ENCODE measurements around the gene TRPM5. TPM values are rescaled to one million over a fixed set of nuclear protein-coding genes. Genes with fewer than 3 reads are reported as not detected.
"Not testable (repeated sequence)": the region's sequence is repeated elsewhere in the genome, so short reads cannot be mapped to it uniquely, and the experiment has no call there.

Gene TRPM5, protein sequence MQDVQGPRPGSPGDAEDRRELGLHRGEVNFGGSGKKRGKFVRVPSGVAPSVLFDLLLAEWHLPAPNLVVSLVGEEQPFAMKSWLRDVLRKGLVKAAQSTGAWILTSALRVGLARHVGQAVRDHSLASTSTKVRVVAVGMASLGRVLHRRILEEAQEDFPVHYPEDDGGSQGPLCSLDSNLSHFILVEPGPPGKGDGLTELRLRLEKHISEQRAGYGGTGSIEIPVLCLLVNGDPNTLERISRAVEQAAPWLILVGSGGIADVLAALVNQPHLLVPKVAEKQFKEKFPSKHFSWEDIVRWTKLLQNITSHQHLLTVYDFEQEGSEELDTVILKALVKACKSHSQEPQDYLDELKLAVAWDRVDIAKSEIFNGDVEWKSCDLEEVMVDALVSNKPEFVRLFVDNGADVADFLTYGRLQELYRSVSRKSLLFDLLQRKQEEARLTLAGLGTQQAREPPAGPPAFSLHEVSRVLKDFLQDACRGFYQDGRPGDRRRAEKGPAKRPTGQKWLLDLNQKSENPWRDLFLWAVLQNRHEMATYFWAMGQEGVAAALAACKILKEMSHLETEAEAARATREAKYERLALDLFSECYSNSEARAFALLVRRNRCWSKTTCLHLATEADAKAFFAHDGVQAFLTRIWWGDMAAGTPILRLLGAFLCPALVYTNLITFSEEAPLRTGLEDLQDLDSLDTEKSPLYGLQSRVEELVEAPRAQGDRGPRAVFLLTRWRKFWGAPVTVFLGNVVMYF (N-terminal part only)
- not detected for total RNA-seq
- long read RNA-seq = 0 reads

DNA sequence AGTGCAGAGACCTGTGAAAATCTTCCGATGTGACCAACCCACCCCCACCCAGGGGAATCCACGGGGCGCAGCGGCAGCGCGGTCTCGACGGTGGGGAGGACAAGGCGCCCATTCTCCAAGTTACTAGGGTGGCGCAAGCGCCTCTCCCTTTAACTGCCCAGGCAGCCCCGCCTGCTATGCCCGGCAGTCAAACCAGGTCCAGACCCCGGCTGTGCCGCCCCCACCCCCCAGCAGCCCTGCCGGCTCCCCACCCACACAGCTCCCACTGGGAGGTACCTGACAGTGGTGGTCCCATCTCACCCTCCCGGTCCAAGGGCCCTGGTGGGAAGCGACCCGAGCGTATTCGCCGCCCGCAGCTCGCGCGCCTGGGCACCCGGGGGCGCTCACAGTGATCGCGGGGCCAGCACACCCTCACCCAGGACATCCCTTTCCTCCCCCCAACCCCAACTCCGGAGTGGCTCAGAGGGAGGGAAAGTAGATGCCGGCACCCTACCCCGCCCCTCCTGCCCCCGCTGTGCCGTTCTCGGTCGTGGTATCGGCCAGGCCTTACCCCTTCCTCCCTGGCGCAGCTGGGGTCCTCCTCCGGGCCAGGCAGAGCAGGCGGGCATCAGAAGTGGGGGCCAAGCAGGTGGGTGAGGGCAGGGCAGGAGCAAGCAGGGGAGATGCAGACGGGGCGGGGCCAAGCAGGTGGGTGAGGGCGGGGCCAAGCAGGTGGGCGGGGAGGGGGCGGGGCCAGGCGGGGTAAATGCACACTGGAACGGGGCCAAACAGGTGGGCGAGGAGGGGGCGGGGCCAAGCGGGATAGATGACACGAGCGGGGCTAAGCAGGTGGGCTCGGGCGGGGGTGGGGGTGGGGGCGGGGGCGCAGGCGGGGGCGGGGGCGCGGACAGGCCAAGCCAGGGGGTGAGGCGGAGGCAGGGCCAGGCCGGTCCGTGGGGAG, at the start of gene TRPM5:
TSS of gene TRPM5 (minus strand) at position 634 of the 940 bp plus-strand sequence. CDS start 21,478 bp downstream, outside the sequence.
- DNase-seq (ENCODE audit: low spot score) = no peak

DNA sequence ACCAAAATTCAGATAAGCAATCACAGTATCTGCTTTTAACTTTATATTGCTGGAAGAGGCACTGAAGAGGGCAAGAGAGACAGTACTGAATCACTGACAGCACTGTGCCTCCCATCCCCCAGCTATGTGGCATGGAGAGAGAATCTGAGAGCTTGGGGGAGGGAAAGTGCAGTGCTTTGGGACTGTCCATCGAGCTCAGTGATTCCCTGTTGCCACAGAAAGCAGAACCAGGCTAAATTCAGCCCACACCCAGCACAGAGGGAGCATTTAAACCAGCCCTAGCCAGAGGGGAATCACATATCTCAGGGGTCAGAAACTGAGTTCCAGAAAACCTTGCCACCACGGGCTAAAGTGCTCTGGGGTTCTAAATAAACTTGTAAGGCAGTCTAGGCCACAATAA, 44.8 kb upstream of the TRPM5 start:
- DNase-seq (ENCODE audit: low spot score) = no peak

DNA sequence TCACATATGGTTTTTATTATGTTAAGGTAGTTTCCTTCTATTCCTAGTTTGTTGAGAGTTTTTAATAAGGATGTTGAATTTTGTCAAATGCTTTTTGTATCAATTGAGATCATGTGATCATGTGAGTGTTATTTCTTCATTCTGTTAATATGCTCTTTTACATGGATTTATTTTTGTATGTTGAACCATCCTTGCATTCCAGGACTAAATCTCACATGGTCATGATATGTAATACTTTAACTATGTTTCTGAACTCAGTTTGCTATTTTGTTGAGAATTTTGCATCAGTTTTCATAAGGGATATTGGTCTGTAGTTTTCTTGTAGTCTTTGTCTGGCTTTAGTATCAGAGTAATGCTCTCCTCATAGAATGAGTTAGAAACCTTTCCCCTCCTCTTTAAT, 43.7 kb upstream of the TRPM5 start:
- DNase-seq (ENCODE audit: low spot score) = no peak

DNA sequence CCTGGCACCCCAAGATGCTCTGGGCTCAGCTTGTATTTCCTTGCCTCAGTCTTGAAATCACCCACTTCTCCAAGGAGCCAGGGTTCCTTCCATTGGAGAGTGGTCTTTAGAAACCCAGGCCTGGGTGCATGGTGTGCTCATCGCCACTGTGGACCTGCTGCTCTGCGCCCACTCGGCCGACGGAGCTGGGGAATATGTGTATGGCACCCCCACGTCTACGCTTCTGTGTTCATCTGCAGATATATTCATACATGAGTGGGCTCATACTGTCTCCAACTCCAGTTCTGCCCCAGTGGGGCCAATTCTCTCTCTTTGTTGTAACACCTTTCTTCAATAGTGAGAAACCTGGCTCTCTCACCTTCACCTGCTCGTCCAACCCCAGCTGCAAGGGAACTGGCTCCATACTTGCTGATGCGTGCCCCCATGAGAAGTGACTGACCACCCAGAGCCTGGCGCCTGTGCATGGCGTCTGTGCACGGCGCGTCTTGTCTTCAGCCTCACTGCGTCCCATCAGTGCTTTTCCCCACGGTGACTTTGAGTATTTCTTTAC, 40.3 kb upstream of the TRPM5 start:
- DNase-seq (ENCODE audit: low spot score) = no peak

DNA sequence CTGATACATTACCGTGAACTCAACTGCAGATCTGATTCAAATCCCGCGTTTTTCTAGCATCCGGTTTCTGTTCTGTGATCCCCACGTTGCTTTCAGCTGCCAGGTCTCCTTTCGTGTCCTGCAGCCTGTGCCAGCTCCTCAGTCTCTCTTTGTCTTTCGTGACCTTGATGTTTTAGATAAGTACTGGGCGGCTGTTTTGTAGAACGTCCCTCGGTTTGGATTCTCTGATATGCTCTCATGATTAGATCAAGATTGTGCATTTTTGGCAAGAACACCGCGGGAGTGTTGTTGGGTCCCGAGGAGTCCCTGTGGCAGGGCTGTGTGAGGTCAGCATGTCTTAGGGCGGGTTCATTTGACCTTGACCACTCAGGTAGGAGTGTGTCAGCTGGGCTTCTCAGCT, 39.1 kb upstream of the TRPM5 start:
- no peak for DNase-seq (ENCODE audit: low spot score)

DNA sequence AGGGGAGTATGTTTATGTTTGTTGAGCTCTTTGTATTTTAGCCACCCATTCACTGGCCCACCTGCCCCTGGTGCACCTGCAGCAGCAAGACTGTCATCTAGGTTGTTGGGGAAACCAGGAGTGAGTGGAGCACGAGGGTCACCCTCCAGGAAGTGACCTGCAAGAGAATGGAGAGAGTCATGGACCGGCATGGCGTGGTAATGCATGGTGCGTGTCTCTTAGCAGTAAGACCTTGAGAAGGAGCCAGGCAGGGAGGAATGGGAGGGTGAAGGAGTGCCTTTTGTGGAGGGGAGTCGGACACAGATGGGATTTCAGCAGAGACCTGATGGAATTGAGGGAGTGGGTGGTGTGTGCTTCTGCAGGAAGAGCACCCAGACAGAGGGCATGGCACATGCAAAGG, 38.4 kb upstream of the TRPM5 start:
- DNase-seq (ENCODE audit: low spot score) = no peak

DNA sequence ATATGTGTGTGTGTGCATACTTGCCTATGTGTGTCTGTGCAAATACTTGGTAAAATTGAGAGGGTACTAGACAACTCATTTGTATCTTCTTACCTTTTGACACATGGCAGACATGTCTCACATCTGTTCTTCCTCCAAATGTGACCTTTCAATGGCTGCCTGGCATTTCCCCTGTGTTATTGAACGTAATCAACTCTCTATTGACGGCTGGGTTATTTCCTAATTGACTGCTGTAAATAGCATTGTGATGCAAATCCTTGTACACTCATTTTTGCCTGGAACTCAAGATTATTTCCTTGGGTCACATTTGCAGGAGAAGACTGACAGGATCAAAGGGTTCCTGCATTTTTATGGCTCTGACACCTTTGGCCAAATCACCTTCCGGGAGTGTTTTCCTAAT, 37.9 kb upstream of the TRPM5 start:
- DNase-seq (ENCODE audit: low spot score) = no peak

DNA sequence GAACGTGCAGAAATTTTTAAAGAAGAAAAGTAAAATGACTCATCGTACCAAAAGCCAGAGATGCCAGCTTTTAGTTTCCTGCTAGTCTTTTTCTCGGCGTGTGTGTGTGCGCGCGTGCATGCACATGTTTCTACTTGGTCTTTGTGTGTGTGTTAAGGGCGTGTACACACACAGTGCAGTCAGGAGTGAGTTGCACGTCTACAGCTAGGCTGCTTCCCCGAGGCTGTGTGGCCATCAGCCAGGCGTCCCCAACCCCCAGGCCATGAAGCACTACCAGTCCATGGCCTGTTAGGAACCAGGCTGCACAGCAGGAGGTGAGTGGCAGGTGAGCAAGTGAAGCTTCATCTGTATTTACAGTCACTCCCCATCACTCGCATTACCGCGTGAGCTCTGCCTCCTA, 36.9 kb upstream of the TRPM5 start:
- no peak for DNase-seq (ENCODE audit: low spot score)

DNA sequence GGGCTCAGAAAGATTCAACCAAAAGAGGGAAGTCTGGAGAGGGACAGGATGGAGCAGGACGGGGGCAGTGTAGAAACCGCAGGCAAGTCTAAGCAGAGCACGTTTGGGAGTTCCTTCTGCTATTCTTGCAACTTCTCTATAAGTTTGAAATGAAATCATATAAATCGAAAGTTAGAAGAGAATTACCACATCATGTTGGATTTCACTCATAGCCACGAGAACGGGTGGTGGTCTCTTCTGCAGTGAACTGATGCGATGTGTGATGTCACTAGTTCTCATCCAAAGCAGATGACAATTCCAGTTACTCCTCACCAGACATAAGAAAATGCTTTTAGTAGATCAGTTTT, 36.5 kb upstream of the TRPM5 start:
- DNase-seq (ENCODE audit: low spot score) = no peak

DNA sequence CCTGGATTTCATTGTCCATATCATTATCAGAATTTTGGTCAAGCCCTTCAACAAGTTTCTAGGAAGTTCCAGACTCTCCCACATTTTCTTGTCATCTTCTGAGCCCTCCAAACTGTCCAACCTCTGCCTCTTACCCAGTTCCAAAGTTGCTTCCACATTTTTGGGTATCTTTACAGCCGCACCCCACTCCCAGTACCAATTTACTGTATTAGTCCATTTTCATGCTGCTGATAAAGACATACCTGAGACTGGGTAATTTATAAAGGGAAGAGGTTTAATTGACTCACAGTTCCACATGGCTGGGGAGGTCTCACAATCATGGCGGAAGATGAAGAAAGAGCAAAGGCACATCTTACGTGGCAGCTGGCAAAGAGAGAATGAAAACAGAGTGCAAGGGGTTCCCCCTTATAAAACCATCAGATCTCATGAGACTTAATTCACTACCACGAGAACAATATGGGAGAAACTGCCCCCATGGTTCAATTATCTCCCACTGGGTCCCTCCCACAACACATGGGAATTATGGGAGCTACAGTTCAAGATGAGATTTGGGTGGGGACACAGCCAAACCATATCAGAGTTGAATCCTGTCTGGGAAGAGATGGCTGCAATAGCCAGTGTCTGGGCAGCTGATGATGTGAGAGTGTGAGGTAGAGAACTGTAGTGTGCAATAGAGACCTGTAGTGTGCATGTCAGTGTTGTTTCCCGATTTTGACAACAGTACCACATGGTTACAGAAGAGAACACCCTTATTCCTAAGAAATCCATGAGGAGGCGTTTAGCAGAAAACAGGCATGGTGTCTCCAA, 36.0 kb upstream of the TRPM5 start:
- not testable (repeated sequence) for DNase-seq (ENCODE audit: low spot score)

DNA sequence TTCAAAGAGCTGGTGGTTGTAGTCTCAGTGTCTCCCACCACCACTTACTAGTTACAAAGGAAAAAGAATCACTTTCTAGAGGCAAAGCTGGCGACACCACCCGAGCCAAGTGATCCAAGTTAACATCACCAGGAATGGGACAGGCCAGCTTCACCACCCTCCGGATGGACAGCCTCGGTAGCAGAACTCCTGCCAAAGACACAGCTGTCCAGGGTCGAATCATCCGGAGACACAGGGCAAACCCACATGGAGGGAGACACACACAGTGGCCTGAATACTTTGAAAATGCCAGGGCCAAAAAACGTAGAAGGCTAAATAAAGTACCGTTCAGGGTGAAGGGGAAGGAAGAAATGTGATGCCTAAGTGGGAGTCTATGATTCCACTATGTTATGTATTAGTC, 33.6 kb upstream of the TRPM5 start:
- DNase-seq (ENCODE audit: low spot score) = no peak

DNA sequence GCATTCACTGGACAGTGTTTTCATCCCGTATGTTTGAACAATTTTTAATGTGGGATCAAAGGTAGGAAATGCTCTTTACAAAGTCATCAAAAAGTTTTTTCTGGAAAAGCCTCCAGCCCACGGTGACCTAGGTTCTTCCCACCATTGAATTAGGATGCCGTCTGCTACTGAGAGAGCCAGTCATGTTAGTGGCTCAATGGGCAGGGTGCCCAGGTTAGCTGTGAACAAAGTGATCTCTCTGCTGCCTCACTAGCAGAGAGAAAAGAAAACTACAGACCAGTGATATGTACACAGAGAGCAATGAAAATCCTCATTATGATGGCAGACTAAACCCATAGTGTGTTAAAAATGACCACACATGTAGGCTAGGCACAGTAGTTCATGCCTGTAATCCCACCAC, 32.9 kb upstream of the TRPM5 start:
- DNase-seq (ENCODE audit: low spot score) = no peak

DNA sequence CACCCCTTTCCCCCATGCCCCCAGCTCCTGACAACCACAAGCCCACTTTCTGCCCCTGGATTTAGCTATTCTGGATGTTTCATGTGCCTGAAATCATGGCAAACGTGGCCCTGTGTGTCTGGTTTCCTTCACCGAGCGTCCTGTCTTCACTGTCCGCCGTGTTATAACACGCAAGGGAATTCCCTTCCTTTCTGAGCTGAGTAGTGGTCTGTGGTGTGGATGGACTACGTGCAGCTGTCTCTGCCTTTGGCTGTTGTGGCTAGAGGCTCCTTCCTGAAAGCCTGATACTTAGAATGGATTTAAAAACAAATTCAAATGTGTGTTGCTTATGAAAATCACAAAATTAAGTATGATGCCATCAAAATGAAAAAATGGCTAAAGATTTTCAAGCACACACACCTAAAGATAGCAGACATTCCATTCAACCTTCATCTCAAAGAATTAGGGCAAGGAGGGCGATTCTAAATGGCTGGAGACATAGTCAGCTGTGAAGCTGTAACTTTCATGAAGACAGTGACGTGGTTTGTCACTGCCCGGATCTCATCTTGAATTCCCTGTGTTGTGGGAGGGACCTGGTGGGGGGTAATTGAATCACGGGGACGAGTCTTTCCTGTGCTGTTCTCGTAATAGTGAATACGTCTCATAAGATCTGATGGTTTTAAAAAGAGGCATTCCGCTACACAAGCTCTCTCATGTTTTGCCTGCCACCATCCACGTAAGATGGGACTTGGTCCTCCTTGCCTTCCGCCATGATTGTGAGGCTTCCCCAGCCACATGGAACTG, 31.0 kb upstream of the TRPM5 start:
- no peak for DNase-seq (ENCODE audit: low spot score)

DNA sequence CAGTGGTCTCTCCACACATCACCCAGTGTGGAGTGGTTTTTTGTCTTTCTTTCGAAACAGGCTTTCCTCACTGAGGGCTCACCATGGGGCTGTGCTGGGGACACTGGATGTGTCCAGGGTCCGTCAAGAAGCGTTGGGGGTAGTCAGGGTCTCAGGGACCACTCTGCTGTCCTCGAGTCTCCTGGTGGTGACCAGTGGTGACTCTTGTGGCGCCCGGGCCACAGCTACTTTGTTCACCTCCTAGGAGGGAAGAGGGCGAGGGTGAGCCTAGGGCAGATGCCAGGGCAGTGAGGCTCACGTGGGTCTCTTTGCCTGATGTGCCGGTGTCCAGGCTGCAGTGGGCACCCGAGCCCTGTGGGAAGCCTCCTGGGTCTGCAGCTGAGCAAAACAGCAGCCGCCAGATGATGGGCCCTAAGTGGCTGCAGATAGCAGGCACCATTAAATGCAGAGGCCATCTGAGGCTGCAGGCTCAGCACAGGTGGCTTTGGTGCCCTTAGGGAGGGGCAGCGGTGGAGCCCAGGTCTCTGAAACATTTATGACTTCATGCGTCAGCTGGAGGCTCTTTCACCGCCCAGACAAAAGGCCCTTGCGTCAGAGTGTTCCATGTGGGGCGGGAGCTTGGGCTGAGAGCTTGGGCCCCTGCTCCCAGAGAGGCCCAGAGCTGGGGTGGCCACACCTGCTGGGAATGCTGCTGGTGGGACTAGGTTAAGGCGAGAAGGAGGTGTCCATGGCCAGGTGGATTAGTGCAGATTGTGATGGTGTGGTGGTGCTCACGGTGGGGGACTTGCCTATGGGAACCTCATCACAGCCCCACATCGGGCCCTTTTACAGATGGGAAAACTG, 30.0 kb upstream of the TRPM5 start:
- no peak for DNase-seq (ENCODE audit: low spot score)

DNA sequence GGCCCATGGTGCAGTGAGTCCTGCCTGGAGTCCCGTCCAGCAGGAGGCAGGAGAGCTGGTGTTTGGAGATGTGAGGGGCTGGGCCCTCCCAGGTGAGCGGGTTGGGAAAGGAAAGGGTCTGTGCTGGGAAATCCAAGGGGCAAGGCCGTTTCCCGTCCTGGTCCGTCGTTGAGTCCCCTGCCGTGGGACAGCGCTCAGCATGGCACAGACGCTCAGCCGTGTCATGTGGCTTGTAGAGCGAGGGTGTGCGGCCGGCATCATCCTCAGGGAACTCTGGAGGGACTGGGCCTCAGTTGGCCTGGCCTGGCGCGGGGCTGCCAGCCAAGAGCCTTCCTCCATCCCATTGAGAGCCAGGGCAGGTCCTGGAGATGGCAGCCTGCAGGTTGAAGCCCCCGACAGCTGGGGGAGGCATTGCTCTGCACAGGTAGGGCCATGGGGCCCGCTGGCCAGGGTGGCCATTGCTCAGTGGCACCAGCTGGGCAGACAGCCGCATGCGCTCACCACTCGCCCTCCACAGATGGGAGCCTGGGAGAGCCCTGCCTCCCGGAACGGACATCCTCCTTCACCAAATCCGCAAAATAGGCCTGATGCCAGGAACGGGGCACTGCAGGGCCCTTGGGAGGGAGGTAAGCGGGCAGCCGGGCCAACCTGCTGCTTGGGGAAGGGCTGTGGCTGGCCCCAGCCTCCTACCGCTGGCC, 29.2 kb upstream of the TRPM5 start:
- no peak for DNase-seq (ENCODE audit: low spot score)

DNA sequence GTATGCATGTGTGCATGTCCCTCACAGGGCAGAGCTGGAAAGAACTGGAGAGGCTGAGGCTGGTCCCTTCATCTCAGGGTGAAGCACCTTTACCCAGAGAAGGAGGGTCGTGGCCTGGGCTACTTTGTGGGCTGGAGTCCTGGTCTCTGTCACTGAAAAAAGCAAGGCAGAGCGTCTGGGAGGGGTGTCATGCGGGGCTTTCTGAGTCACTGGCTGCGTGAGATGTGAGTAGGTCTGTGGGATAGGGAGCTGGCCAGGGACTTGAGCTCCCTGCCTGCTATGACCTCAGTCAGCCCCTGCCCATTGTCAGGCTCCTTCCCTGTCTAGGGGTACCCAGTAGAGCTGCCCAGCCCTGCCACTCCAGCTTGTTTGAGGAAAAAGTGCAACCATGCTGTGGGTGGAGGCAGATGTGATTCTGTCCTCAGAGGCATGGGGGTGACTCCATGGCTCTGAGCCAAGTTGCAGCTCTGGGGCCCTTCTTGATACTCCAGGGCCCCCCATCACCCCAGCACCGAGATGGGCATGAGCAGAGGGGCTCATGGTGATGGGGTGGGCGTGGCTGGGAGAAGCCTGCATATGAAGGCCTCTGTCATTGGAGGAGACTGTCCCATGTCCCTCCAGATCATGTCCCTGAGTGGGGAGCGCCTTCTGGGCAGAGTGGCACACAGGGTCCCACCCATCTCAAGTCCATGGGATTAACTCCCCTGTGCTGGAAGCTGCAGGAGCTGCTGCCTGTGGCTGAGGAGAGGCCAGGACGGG, 28.3 kb upstream of the TRPM5 start:
- no peak for DNase-seq (ENCODE audit: low spot score)

DNA sequence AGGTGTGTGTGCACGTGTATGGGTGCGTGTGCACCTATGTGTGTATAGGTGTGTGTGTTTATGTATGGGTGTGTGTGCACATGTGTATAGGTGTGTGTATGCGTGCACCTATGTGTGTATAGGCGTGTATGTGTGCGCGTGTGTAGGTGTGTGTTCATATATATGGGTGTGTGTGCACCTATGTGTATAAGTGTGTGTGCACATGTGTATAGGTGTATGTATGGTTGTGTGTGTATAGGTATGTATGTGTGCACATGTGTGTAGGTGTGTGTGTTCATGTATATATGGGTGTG, 27.4 kb upstream of the TRPM5 start:
- no peak for DNase-seq (ENCODE audit: low spot score)

All from mesenteric fat pad (tissue), 1 donor.